GM21526 (cell line): Measurements from ENCODE around the gene ATP6V0E1.
"Not testable (repeated sequence)": the region's sequence is repeated elsewhere in the genome, so short reads cannot be mapped to it uniquely, and the experiment has no call there.

Source experiments
- ATAC-seq: cut with Tn5 transposase; IDR thresholded peaks from one replicate; pipeline ENCODE4 v1.9.1; 2021; ENCODE audit warnings: moderate library complexity; ENCODE audit not compliant: unreplicated experiment, low FRiP score

Gene ATP6V0E1

GRCh38 chr5:172999974-173000373, 16.4 kb downstream of the ATP6V0E1 start:
- no peak for ATAC-seq

- no peak for ATAC-seq
Measured at GRCh38 chr5:173001229-173001841, 17.8 kb downstream of the ATP6V0E1 start.

GRCh38 chr5:173003360-173003759, 19.8 kb downstream of the ATP6V0E1 start:
- ATAC-seq: no peak

GRCh38 chr5:173004013-173004412, 20.4 kb downstream of the ATP6V0E1 start:
- ATAC-seq: no peak

GRCh38 chr5:173004447-173004846, 20.9 kb downstream of the ATP6V0E1 start:
- no peak for ATAC-seq

- no peak for ATAC-seq
Measured at GRCh38 chr5:173010021-173010420, 26.4 kb downstream of the ATP6V0E1 start.

- ATAC-seq: no peak
Measured at GRCh38 chr5:173010547-173011464, 27.2 kb downstream of the ATP6V0E1 start.

- ATAC-seq: no peak
Measured at GRCh38 chr5:173011566-173011965, 28.0 kb downstream of the ATP6V0E1 start.

- ATAC-seq: no peak
Measured at GRCh38 chr5:173012882-173013281, 29.3 kb downstream of the ATP6V0E1 start.

GRCh38 chr5:173014671-173015070, 31.1 kb downstream of the ATP6V0E1 start:
- ATAC-seq: no peak

GRCh38 chr5:173015192-173015591, 31.6 kb downstream of the ATP6V0E1 start:
- no peak for ATAC-seq

- ATAC-seq: no peak
Measured at GRCh38 chr5:173015598-173016455, 32.3 kb downstream of the ATP6V0E1 start.

- ATAC-seq: no peak
Measured at GRCh38 chr5:173016598-173017046, 33.1 kb downstream of the ATP6V0E1 start.

- not testable (repeated sequence) for ATAC-seq
Measured at GRCh38 chr5:173017087-173017486, 33.5 kb downstream of the ATP6V0E1 start.

GRCh38 chr5:173018358-173018757, 34.8 kb downstream of the ATP6V0E1 start:
- no peak for ATAC-seq

- ATAC-seq: no peak
Measured at GRCh38 chr5:173020154-173020581, 36.6 kb downstream of the ATP6V0E1 start.

GRCh38 chr5:173020643-173021042, 37.1 kb downstream of the ATP6V0E1 start:
- no peak for ATAC-seq

- ATAC-seq: no peak
Measured at GRCh38 chr5:173025651-173026050, 42.1 kb downstream of the ATP6V0E1 start.

- no peak for ATAC-seq
Measured at GRCh38 chr5:173027905-173028304, 44.3 kb downstream of the ATP6V0E1 start.

GRCh38 chr5:173028811-173029327, 45.3 kb downstream of the ATP6V0E1 start:
- ATAC-seq: no peak
